HG03064 (cell line): ENCODE results near the gene DAAM1.

Experiments
- ATAC-seq: cut with Tn5 transposase; IDR thresholded peaks from one replicate; pipeline ENCODE4 v1.9.1; 2021; ENCODE audit warnings: low read depth; ENCODE audit not compliant: unreplicated experiment

Gene DAAM1

DNA sequence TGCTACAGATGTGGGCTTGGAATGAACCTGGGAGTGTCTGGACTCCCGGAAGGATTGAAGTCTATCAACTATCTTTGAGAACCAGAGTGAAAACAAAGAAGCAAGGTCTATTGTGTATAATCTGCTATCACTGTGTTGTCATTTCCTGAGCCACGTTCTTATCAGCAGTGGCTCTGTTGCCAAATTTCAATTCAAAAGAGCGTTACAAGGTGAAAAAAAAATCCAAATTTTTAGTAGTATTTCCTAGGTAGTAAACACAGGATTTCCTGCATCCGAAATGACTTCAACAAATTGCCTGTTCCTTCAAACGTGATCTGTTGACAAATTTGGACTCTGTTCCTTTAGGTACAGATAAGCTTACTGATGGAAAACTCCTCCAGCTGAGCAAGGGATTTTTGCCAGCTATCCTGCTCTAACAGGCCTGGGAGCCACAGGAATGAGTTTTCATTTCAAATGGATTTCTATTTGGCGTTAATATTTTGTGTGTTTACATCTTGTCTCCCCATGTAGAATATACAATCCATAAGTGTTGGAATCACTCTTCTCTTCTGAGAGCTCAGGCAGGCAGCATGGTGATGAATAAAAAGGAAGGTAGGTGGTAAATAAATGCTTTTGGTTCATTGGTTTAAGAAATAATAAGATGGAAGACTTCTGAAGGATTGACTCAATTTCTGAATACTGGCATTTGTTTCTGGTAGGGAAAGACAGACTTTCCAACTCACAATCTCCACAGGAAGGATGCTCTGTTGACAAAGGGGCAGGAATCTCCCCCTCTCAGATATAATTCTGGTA, 218.2 kb downstream of the DAAM1 start:
- no peak for ATAC-seq

DNA sequence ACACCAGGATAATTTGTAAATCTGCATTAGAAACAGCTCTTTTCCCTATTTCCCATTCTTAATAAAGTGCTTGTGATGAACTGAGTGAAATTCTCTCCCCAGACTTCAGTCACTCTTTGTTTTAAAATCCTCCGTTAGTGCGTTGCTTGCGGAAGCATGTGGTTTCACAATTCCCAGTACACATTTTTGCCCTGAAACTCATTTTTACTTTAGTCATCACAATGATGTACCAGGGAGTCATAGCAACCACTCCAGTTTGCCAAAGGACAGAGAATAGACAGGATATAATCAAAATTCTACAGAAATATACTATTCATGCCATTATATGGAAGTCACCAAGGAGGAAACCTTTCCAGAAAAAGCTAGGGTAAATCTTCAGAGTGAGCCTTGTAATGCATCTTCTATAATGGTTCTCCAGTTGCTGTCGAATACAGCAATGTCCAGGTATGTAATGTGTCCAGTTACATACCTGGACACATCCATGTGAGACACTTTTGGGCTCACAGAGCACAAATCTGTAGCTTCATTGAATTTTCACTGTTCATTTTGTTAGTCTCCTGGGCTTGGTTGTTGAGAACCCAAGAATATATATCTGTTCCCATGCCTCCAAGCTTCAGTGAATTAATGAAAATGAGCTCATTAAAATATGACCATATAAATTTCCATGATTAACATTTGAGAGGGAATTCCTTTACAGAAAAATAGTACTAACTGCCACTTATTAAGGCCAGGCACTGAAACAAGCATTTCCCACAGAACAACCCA, 219.0 kb downstream of the DAAM1 start:
- ATAC-seq, result no peak

DNA sequence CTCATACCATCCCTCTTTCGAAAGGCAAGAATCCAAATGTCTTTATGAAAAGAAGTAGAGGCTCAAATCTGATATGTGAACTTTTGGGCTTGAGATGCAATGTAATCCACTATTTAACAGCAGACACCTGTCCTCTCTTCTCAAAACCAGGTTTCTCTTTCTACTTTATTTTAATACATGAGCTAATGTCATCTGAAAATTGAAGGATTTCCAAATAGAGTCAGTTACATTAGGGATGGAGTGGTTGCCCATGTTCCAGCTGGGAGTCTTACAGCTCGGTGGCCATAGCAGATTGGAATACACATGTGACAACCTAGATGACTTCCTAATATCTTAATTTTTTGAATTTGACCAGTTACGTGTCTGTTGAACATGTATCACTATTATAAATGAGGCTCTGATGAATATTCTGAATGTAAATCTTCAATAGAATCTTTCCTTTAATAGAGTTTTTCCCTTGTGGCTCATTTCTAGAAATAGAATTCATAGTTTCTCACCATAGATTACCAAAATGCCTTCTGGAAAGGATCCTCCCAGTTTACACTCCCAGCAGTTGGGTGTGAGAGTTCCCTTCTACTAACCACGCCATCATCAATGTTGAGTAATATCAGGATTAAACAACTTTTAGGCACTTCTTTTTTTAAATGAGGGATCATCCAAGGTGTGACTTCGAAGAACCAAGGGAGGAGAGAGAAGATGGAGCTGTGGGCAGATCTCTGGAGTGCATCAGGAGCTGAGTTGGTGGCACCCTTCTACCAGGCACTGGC, 227.6 kb downstream of the DAAM1 start:
- no peak for ATAC-seq

DNA sequence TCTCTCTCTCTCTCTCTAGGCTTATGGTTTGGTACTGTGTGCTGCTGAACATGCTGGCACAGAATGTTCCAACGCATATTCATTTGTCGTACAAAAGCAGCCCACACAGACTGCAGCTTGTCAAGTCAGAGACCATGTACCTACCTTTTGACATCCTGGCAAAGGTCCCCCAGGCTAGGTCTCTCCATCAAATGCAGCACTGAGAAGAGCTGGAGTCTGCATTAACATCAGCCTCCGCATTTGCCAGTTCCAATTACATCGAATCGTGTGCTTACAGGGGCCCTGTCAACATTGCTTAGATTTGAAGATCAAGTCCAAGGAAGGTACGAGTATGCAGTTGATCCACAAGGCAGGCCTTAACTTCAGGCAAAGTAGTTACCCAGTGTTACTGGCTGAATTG, 228.8 kb downstream of the DAAM1 start:
- no peak for ATAC-seq

DNA sequence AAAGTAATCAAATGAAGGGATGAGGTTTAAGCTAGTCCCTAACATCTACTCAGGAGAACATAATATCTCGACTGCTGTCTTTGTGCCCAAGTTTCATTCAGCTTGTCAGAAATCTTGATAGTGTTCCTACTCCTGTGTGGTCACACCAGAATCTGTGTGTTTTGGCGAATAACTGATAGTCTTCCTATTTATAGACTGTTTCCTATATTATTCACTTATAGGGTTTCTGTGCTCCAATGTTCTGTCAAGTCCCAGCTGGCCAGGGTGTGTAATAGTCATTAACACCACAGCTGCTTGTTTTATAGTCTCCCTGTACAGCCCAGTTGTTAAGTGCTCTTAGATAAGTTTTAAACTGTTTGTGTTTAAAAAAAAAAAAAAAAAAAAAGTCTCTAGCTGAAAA, 230.8 kb downstream of the DAAM1 start:
- no peak for ATAC-seq
